PC-9 (cell line): ENCODE data around the gene FAF1.

ENCODE experiments used
- CTCF ChIP-seq: fragments of 200-600 bp; sonication (generic); conservative IDR thresholded peaks from 2 replicates; pipeline ENCODE4 v1.6.1; 2017; ENCODE audit warnings: mixed run types, antibody characterized with exemption, mild to moderate bottlenecking, moderate library complexity
- EZH2 ChIP-seq: fragments of 200-600 bp; sonication (generic); IDR thresholded peaks from 2 replicates; pipeline ENCODE4 v1.8.0; 2017; ENCODE audit warnings: antibody characterized with exemption, low read depth

GRCh38 chr1:50611675-50612074 lies 348.4 kb downstream of the FAF1 start:
- TF ChIP-seq CTCF (no peak), EZH2 (no peak)
